ENCODE data around the gene VWC2L.

Gene VWC2L

GRCh38 chr2:214577769-214578168 lies 166.9 kb downstream of the VWC2L start:
- FAIRE-seq = no peak
- no peak for TF ChIP-seq CTCF (IDR thresholded peaks at IDR 0.05; ENCODE audit: insufficient read depth, missing control alignments)
- DNase-seq (ENCODE audit: insufficient read length, low spot score) = no peak

GRCh38 chr2:214578442-214578841 lies 167.6 kb downstream of the VWC2L start:
- TF ChIP-seq CTCF (IDR thresholded peaks at IDR 0.05; ENCODE audit: insufficient read depth, missing control alignments) = no peak
- DNase-seq (ENCODE audit: insufficient read length, low spot score) = no peak
- no peak for FAIRE-seq

GRCh38 chr2:214579035-214579434 lies 168.2 kb downstream of the VWC2L start:
- no peak for TF ChIP-seq CTCF (IDR thresholded peaks at IDR 0.05; ENCODE audit: insufficient read depth, missing control alignments)
- FAIRE-seq (no peak), DNase-seq (ENCODE audit: insufficient read length, low spot score) (no peak)

- TF ChIP-seq CTCF (IDR thresholded peaks at IDR 0.05; ENCODE audit: insufficient read depth, missing control alignments) = no peak
- FAIRE-seq (no peak), DNase-seq (ENCODE audit: insufficient read length, low spot score) (no peak)
These were observed 176.6 kb downstream of the VWC2L start for GRCh38 chr2:214587442-214587841.

GRCh38 chr2:214591366-214591765 lies 180.5 kb downstream of the VWC2L start:
- no peak for TF ChIP-seq CTCF (IDR thresholded peaks at IDR 0.05; ENCODE audit: insufficient read depth, missing control alignments)
- FAIRE-seq (no peak), DNase-seq (ENCODE audit: insufficient read length, low spot score) (no peak)

GRCh38 chr2:214592011-214592410 lies 181.2 kb downstream of the VWC2L start:
- TF ChIP-seq CTCF (IDR thresholded peaks at IDR 0.05; ENCODE audit: insufficient read depth, missing control alignments) = no peak
- DNase-seq (ENCODE audit: insufficient read length, low spot score) = no peak
- no peak for FAIRE-seq

GRCh38 chr2:214593727-214594126 lies 182.9 kb downstream of the VWC2L start:
- no peak for TF ChIP-seq CTCF (IDR thresholded peaks at IDR 0.05; ENCODE audit: insufficient read depth, missing control alignments)
- FAIRE-seq (no peak), DNase-seq (ENCODE audit: insufficient read length, low spot score) (no peak)
